Measurements from ENCODE around the gene CELA3B.
A peak's percentile ranks its signal among the peaks of the same experiment; 100 is the strongest.

GRCh38 chr1:21963477-21964217 lies 13.2 kb upstream of the CELA3B start:
- TF ChIP-seq CTCF (conservative IDR thresholded peaks at IDR 0.05; ENCODE audit: low read depth, low read length) (peak; percentile 90), EZH2 (IDR thresholded peaks at IDR 0.05; ENCODE audit: borderline replicate concordance, low read depth, low read length, poor library complexity, severe bottlenecking) (no peak)

All from A673 (cell line).